SIG-M5 treated with dmso at 0.1 percent for 504 hours (cell line): ENCODE results near the gene ATP5ME.
"Not testable (repeated sequence)": the region's sequence is repeated elsewhere in the genome, so short reads cannot be mapped to it uniquely, and the experiment has no call there.

Source experiments
- DNase-seq: peaks from one replicate; lab custom pipeline; 2025; ENCODE audit not compliant: unreplicated experiment; lab: John Stamatoyannopoulos, UW

ATP5ME gene

GRCh38 chr4:657338-657833 lies 16.7 kb downstream of the ATP5ME start:
- no peak for DNase-seq

GRCh38 chr4:656436-657337 lies 17.4 kb downstream of the ATP5ME start:
- no peak for DNase-seq

GRCh38 chr4:655464-656151 lies 18.5 kb downstream of the ATP5ME start:
- DNase-seq: no peak

GRCh38 chr4:654871-655463 lies 19.1 kb downstream of the ATP5ME start:
- DNase-seq: no peak

- no peak for DNase-seq
These were observed 19.6 kb downstream of the ATP5ME start for GRCh38 chr4:654503-654845.

GRCh38 chr4:653831-654502 lies 20.1 kb downstream of the ATP5ME start:
- DNase-seq: no peak

GRCh38 chr4:653080-653821 lies 20.8 kb downstream of the ATP5ME start:
- no peak for DNase-seq

GRCh38 chr4:651884-652642 lies 22.0 kb downstream of the ATP5ME start:
- no peak for DNase-seq

- DNase-seq: no peak
These were observed 22.9 kb downstream of the ATP5ME start for GRCh38 chr4:650951-651883.

GRCh38 chr4:650461-650860 lies 23.6 kb downstream of the ATP5ME start:
- no peak for DNase-seq

GRCh38 chr4:649751-650310 lies 24.2 kb downstream of the ATP5ME start:
- no peak for DNase-seq

- no peak for DNase-seq
These were observed 24.8 kb downstream of the ATP5ME start for GRCh38 chr4:649293-649625.

GRCh38 chr4:648579-649292 lies 25.3 kb downstream of the ATP5ME start:
- DNase-seq: no peak

GRCh38 chr4:647481-647880 lies 26.6 kb downstream of the ATP5ME start:
- DNase-seq: no peak

- DNase-seq: no peak
These were observed 27.6 kb downstream of the ATP5ME start for GRCh38 chr4:646460-646859.

GRCh38 chr4:642366-642765 lies 31.7 kb downstream of the ATP5ME start:
- not testable (repeated sequence) for DNase-seq

GRCh38 chr4:637536-638280 lies 36.4 kb downstream of the ATP5ME start:
- no peak for DNase-seq
